H1 (cell line): Measurements from ENCODE around the gene ADAMTS20. TPM values are rescaled to one million over a fixed set of nuclear protein-coding genes. Genes with fewer than 3 reads are reported as not detected.

Experiments
- BACH1 ChIP-seq: IDR thresholded peaks from 2 replicates; pipeline ENCODE4 v1.6.1; 2012; ENCODE audit warnings: low read length, improper control_type of control experiment
- CBX5 ChIP-seq: fragments of 300-800, 300-1000 bp; sonication (generic); IDR thresholded peaks from 2 replicates; pipeline ENCODE4 v1.7.1; 2016; ENCODE audit warnings: antibody characterized with exemption, low read length, low read depth
- CEBPB ChIP-seq: IDR thresholded peaks from 2 replicates; pipeline ENCODE4 v1.6.1; 2012; ENCODE audit warnings: low read depth, low read length
- CHD7 ChIP-seq: fragments of 300-600 bp; sonication (generic); IDR thresholded peaks from 2 replicates; pipeline ENCODE4 v1.7.1; 2012; ENCODE audit warnings: low read length, moderate library complexity, mild to moderate bottlenecking, inconsistent platforms; ENCODE audit not compliant: insufficient replicate concordance
- CTBP2 ChIP-seq: IDR thresholded peaks from 2 replicates; pipeline ENCODE4 v1.7.0; 2011; ENCODE audit warnings: borderline replicate concordance, mild to moderate bottlenecking, moderate library complexity, mixed read lengths, low read length; ENCODE audit not compliant: insufficient read depth, insufficient read length
- EP300 ChIP-seq, 2 experiments: IDR thresholded peaks; 1 replicate in 1 of 2; 2 replicates in 1 of 2; pipeline ENCODE4 v1.6.1; 2011 to 2012; ENCODE audit warnings: low read depth in 2 of 2, low read length in 2 of 2, mild to moderate bottlenecking in 2 of 2, borderline replicate concordance in 1 of 2, inconsistent platforms in 1 of 2, moderate library complexity in 1 of 2
- HDAC2 ChIP-seq, 2 experiments: fragments of 300-600 bp in 1 of 2; sonication (generic) in 1 of 2; IDR thresholded peaks; 2 replicates each; pipeline ENCODE4 v1.6.1; 2011 to 2012; ENCODE audit warnings: low read depth in 2 of 2, low read length in 2 of 2, mild to moderate bottlenecking in 2 of 2, moderate library complexity in 2 of 2, borderline replicate concordance in 1 of 2, inconsistent platforms in 1 of 2
- POU5F1 ChIP-seq: IDR thresholded peaks from 2 replicates; pipeline ENCODE4 v1.6.1; 2011; ENCODE audit warnings: low read depth, mild to moderate bottlenecking, low read length, moderate library complexity
- SAP30 ChIP-seq: fragments of 300-600 bp; sonication (generic); IDR thresholded peaks from 2 replicates; pipeline ENCODE4 v1.7.1; 2012; ENCODE audit warnings: low read length, moderate library complexity, mild to moderate bottlenecking, inconsistent platforms; ENCODE audit not compliant: insufficient read depth, insufficient replicate concordance
- SIX5 ChIP-seq: IDR thresholded peaks from 2 replicates; pipeline ENCODE4 v1.6.1; 2011; ENCODE audit warnings: mild to moderate bottlenecking, low read depth, low read length
- TAF7 ChIP-seq: optimal IDR thresholded peaks from 2 replicates; pipeline ENCODE3; 2011; ENCODE audit warnings: low read depth, mild to moderate bottlenecking, inconsistent platforms, low read length, moderate library complexity, borderline replicate concordance
- polyA plus RNA-seq, 7 experiments: library from polyadenylated mRNA; depleted of rRNA in 3 of 7; stranded (reverse) in 5 of 7; unstranded in 2 of 7; fragments of >200 nt in 5 of 7; fragments of 200-250 nt in 2 of 7; gene quantifications; 1 replicate in 5 of 7; 2 replicates in 1 of 7; 4 replicates in 1 of 7; pipeline versions ENCODE4 v1.2.1 to v1.2.3, GENCODE V29; 2011 to 2013; ENCODE audit warnings: missing spikeins in 2 of 7, mixed read lengths in 2 of 7
- total RNA-seq: library from RNA; stranded (reverse); fragmentation: NEBNext Ultra II Directional; extraction: Animal tissue kit (Norgen Biotek cat#: 25700); gene quantifications from 2 replicates; pipeline ENCODE4 v1.2.1, GENCODE V29; 2021

Gene ADAMTS20
- total and polyA plus RNA-seq, 2 of the 8 experiments (the other 6 are each of a cell fraction or from before 2014, with no cell fraction given), result 2.9 to 5.1 TPM

- TF ChIP-seq CHD7 (no peak), EP300 (IDR thresholded peaks at IDR 0.05; ENCODE audit: borderline replicate concordance in 1 of 2, low read depth in 2 of 2, low read length in 2 of 2) (no peak), CTBP2 (no peak), SAP30 (no peak), POU5F1 (no peak), TAF7 (no peak), CEBPB (no peak), CBX5 (no peak), HDAC2 (IDR thresholded peaks at IDR 0.05; ENCODE audit: borderline replicate concordance in 1 of 2, low read depth in 2 of 2, low read length in 2 of 2) (no peak), BACH1 (no peak), SIX5 (no peak)
These were observed 126.6 kb downstream of the ADAMTS20 start (continued) for GRCh38 chr12:43425361-43425760.
